Lung (tissue), 12 donors: ENCODE results near the gene CP. TPM values are rescaled to one million over a fixed set of nuclear protein-coding genes. Genes with fewer than 3 reads are reported as not detected.
A peak's percentile ranks its signal among the peaks of the same experiment; 100 is the strongest.
"Not testable (repeated sequence)": the region's sequence is repeated elsewhere in the genome, so short reads cannot be mapped to it uniquely, and the experiment has no call there.

Experiments
- ATAC-seq: fragments of 200-7000 bp; cut with Tn5 transposase; one replicate; pipeline ENCODE4 v1.9.1; 2020; ENCODE audit warnings: moderate number of reproducible peaks; ENCODE audit not compliant: insufficient read depth, low FRiP score
- DNase-seq, 3 donors: peaks; one replicate each; pipeline ENCODE4 v3.0.0-alpha.2; 2013 to 2017
- H3K27ac ChIP-seq, 2 donors: one replicate each; pipeline ENCODE4 v1.5.1; 2013; ENCODE audit warnings: mild to moderate bottlenecking in 2 of 2, moderate library complexity in 2 of 2, control low read depth in 1 of 2, inconsistent platforms in 1 of 2, low read depth in 1 of 2, low read length in 1 of 2
- H3K27me3 ChIP-seq, 3 donors: one replicate each; pipeline ENCODE4 v1.5.1; 2013; ENCODE audit warnings: low read length in 2 of 3; ENCODE audit not compliant: control insufficient read depth in 3 of 3, insufficient read depth in 3 of 3
- H3K36me3 ChIP-seq, 4 donors: one replicate each; pipeline ENCODE4 v1.5.1; 2013; ENCODE audit warnings: low read length in 4 of 4, mild to moderate bottlenecking in 1 of 4, moderate library complexity in 1 of 4; ENCODE audit not compliant: control insufficient read depth in 4 of 4, insufficient read depth in 4 of 4
- H3K4me1 ChIP-seq, 5 donors: one replicate each; pipeline ENCODE4 v1.5.1; 2013; ENCODE audit warnings: low read length in 5 of 5, mild to moderate bottlenecking in 2 of 5, moderate library complexity in 1 of 5; ENCODE audit not compliant: control insufficient read depth in 5 of 5, insufficient read depth in 5 of 5
- H3K4me3 ChIP-seq: one replicate; pipeline ENCODE4 v1.5.1; 2013; ENCODE audit warnings: mild to moderate bottlenecking, control low read depth, moderate library complexity
- H3K9ac ChIP-seq, 2 donors: one replicate each; pipeline ENCODE4 v1.5.1; 2013; ENCODE audit warnings: low read length in 2 of 2, control low read depth in 1 of 2; ENCODE audit not compliant: insufficient read depth in 1 of 2
- H3K9me3 ChIP-seq, 4 donors: one replicate each; pipeline ENCODE4 v1.5.1; 2013; ENCODE audit warnings: low read length in 3 of 4, mild to moderate bottlenecking in 1 of 4, moderate library complexity in 1 of 4; ENCODE audit not compliant: control insufficient read depth in 4 of 4, insufficient read depth in 3 of 4
- WGBS, 2 donors: extraction: QIAGEN DNeasy Blood & Tissue Kit; methylation state at CpG; one replicate each; pipeline ENCODE4 v1.1.7; 2013; 5-methylcytosine and 5-hydroxymethylcytosine counted together
- polyA plus RNA-seq, 2 donors: library from polyadenylated mRNA; stranded (reverse); fragments of 200-250 nt; gene quantifications; one replicate each; pipeline ENCODE4 v1.2.1, GENCODE V29; 2013
- total RNA-seq, 2 donors: library from RNA; depleted of rRNA in 1 of 2; stranded (reverse); fragments of >200 nt in 1 of 2; gene quantifications; one replicate each; pipeline ENCODE4 v1.2.1, GENCODE V29; 2014 to 2021
- TF ChIP-seq, protein P1 (sequence below): IDR thresholded peaks from 2 replicates; pipeline ENCODE4 v1.5.1; 2012; ENCODE audit warnings: mild to moderate bottlenecking; ENCODE audit errors: control extremely low read depth, extremely low read depth
- donor health status: control.
- donor health status: control.
- donor health status: Bipolar disorder and iron deficiency.
- donor health status: healthy.
- donor health status: DM: yes; HTN: yes; CAD: no.

CP gene
- total and polyA plus RNA-seq, 4 donors = 16.4 to 143 (median 68.5) TPM

- Histone ChIP-seq H3K9ac (no peak overlapping the region), H3K9me3 (no peaks in the 10 kb centered on the region), H3K27ac (no peak overlapping the region), H3K4me3 (no peak overlapping the region), H3K4me1 (peaks cover 0 to 12% (median 0%) of the 10 kb centered on the region in 5 donors), H3K36me3 (no peaks in the 10 kb centered on the region), H3K27me3 (peaks cover 0 to 6% (median 0%) of the 10 kb centered on the region in 3 donors)
- TF ChIP-seq, protein P1, sequence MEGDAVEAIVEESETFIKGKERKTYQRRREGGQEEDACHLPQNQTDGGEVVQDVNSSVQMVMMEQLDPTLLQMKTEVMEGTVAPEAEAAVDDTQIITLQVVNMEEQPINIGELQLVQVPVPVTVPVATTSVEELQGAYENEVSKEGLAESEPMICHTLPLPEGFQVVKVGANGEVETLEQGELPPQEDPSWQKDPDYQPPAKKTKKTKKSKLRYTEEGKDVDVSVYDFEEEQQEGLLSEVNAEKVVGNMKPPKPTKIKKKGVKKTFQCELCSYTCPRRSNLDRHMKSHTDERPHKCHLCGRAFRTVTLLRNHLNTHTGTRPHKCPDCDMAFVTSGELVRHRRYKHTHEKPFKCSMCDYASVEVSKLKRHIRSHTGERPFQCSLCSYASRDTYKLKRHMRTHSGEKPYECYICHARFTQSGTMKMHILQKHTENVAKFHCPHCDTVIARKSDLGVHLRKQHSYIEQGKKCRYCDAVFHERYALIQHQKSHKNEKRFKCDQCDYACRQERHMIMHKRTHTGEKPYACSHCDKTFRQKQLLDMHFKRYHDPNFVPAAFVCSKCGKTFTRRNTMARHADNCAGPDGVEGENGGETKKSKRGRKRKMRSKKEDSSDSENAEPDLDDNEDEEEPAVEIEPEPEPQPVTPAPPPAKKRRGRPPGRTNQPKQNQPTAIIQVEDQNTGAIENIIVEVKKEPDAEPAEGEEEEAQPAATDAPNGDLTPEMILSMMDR = no peak
- ATAC-seq = no peak
- 12 to 21% methylated on average over 4 of the region's 4 CpGs for WGBS, 2 donors
- peak in 2 of 3 donors; percentile 46 to 58 for DNase-seq
Observed at GRCh38 chr3:149199474-149199873, 22.2 kb downstream of the CP start.

DNA sequence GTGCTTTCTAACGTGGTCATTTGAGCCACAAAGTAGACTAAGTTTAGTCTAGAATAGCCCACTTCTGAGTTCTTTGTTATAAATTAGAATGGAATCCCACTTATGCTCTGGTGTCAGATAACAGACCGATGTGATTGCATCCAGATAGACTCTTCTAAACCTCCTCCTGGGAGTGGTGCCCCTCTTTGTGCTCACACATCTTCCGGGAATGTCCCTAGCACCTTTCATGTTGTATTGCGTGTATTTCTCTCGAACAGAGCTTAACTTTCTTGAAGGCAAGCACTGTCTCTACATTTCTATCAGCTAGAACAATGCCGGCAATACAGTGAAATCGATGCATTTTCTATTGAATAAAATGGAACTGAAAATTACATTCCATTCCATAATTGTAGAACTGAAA lies 23.0 kb downstream of the CP start:
- TF ChIP-seq, protein P1 = no peak
- H3K27me3 ChIP-seq = peaks cover 0 to 6% (median 0%) of the 10 kb centered on the region in 3 donors
- 70 to 73% methylated on average over 7 of the region's 7 CpGs for WGBS, 2 donors
- H3K27ac ChIP-seq = no peak overlapping the region
- ATAC-seq (no peak), DNase-seq (no peak)
- H3K9ac ChIP-seq = no peak overlapping the region
- no peaks in the 10 kb centered on the region for H3K9me3 ChIP-seq
- H3K4me1 ChIP-seq = peaks cover 0 to 12% (median 0%) of the 10 kb centered on the region in 5 donors
- H3K4me3 ChIP-seq = no peak overlapping the region
- H3K36me3 ChIP-seq = no peaks in the 10 kb centered on the region

DNA sequence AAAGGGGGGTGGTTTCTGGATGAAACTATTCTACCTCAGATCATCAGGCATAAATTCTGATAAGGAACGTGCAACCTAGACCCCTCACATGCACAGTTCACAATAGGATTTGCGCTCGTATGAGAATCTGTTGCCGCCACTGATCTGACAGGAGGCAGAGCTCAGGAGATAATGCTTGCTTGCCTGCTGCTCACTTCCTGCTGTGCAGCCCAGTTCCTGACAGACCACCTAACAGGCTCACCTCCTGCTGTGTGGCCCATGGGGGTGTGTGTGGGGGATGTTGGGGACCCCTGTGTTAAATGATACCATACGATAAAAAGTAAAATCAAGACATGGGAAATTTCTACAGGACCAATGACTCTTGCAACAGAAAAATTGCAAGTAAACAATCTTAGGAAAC lies 24.0 kb downstream of the CP start:
- Histone ChIP-seq H3K36me3 (no peaks in the 10 kb centered on the region), H3K27me3 (peaks cover 0 to 6% (median 0%) of the 10 kb centered on the region in 3 donors), H3K9ac (peak overlapping the region in 1 of 2 donors; percentile 53), H3K4me3 (no peak overlapping the region), H3K9me3 (no peaks in the 10 kb centered on the region), H3K27ac (no peak overlapping the region), H3K4me1 (peaks cover 0 to 12% (median 0%) of the 10 kb centered on the region in 5 donors)
- 43 to 50% methylated on average over 5 of the region's 5 CpGs for WGBS, 2 donors
- TF ChIP-seq, protein P1 = no peak
- ATAC-seq = no peak
- peak in 2 of 3 donors; percentile 38 to 52 for DNase-seq

DNA sequence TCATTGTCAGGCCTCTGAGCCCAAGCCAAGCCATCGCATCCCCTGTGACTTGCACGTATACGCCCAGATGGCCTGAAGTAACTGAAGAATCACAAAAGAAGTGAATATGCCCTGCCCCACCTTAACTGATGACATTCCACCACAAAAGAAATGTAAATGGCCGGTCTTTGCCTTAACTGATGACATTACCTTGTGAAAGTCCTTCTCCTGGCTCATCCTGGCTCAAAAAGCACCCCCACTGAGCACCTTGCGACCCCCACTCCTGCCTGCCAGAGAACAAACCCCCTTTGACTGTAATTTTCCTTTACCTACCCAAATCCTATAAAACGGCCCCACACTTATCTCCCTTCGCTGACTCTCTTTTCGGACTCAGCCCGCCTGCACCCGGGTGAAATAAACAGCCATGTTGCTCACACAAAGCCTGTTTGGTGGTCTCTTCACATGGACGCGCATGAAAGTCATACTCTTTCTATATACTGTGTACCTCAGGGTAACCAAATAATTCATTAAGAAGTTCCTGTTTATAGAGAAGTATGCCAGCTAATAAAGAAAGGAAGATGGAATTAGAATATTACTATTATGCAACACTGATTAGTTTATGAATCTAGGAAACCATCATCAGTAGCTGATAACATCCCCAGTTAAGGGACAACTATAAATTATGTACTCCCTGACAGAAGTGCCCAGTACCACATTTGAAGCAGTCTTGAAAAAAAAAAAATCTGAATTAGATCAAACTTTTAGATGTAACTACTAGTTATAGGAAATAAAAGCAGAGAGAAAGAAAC lies 24.6 kb downstream of the CP start:
- not testable (repeated sequence) for DNase-seq, H3K9me3 ChIP-seq, H3K27ac ChIP-seq, ATAC-seq, H3K36me3 ChIP-seq, H3K4me3 ChIP-seq, H3K27me3 ChIP-seq
- 71 to 85% methylated on average over 12 of the region's 12 CpGs for WGBS, 2 donors
- H3K9ac ChIP-seq = peak overlapping the region in 1 of 2 donors; percentile 53
- peaks cover 0 to 12% (median 0%) of the 10 kb centered on the region in 5 donors for H3K4me1 ChIP-seq
